Measurements from ENCODE around the gene ATP5PO.

DNA sequence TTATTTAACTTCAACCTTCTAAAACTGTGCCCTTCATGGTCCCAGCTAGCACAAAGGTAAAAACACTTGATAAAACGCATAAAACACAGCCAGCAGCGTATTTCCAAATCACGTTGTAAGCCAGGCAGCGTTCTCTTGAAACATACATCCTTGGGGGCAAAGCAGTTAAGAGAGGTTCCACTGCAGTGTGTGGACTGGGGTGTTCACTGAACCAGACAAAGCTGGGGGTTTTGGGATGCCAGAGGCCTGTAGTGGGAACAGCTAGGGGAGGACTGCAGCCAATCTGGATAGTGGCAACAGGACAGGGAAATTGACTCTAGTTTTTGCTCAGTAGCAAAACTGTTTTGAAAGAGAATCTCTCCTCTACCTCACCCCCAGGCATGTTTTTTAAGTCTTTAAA lies 21.5 kb upstream of the ATP5PO start:
- TF ChIP-seq, protein P1, sequence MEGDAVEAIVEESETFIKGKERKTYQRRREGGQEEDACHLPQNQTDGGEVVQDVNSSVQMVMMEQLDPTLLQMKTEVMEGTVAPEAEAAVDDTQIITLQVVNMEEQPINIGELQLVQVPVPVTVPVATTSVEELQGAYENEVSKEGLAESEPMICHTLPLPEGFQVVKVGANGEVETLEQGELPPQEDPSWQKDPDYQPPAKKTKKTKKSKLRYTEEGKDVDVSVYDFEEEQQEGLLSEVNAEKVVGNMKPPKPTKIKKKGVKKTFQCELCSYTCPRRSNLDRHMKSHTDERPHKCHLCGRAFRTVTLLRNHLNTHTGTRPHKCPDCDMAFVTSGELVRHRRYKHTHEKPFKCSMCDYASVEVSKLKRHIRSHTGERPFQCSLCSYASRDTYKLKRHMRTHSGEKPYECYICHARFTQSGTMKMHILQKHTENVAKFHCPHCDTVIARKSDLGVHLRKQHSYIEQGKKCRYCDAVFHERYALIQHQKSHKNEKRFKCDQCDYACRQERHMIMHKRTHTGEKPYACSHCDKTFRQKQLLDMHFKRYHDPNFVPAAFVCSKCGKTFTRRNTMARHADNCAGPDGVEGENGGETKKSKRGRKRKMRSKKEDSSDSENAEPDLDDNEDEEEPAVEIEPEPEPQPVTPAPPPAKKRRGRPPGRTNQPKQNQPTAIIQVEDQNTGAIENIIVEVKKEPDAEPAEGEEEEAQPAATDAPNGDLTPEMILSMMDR (conservative IDR thresholded peaks at IDR 0.05 in 1 of 2, IDR thresholded peaks at IDR 0.05 in 1 of 2; ENCODE audit: low read depth in 1 of 2, low read length in 2 of 2) = no peak
- no peak for TF ChIP-seq EZH2 (IDR thresholded peaks at IDR 0.05; ENCODE audit: low read length, missing control alignments)

Data from fibroblast of lung (primary cell).